A549 treated with CpdA at 1 μM for 4 hours (cell line): ENCODE results near the gene CSH2. TPM values are rescaled to one million over a fixed set of nuclear protein-coding genes. Genes with fewer than 3 reads are reported as not detected.

Source experiments
- total RNA-seq: library from RNA; stranded (reverse); fragments of 200-300 nt; extraction: Qiagen RNA extraction; gene quantifications from 5 replicates; pipeline ENCODE4 v1.2.3, GENCODE V29; 2022; ENCODE audit warnings: low read depth

The CSH2 gene
- not detected in 5 replicates for total RNA-seq

GRCh38 chr17:63873577-63873976 lies at the start of gene CSH2:
Gene CSH2, minus strand, starts transcription at chr17:63873677. Its CDS starts 63 bp downstream, at chr17:63873614.

DNA sequence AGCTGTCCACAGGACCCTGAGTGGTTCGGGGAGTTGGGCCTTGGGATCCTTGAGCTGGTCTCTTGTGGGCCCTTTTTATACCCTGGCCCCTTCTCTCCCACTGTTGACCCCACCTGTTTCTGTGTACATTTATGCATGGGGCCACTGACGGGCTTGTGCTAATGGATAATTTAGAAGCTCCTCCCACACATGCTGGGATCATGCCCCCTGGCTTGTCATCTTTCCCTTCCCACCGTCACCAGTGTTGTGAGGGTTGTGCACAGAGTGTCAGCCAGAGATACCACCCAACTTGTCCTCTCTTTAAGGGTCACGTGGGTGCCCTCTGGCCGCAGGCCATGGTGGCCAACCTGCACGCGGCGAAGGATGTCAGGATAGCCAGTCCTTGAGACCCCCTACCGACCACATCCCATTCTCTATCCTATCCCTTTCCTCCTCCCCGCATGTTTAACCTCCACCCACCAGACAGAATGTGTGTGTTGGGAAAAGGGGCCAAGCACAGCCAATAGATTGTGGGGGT lies 45.4 kb upstream of the CSH2 start, which contains the start of gene GH1:
TSS of gene GH1 (minus strand) at position 51 of the 517 bp plus-strand sequence. CDS start 63 bp downstream, outside the sequence.

DNA sequence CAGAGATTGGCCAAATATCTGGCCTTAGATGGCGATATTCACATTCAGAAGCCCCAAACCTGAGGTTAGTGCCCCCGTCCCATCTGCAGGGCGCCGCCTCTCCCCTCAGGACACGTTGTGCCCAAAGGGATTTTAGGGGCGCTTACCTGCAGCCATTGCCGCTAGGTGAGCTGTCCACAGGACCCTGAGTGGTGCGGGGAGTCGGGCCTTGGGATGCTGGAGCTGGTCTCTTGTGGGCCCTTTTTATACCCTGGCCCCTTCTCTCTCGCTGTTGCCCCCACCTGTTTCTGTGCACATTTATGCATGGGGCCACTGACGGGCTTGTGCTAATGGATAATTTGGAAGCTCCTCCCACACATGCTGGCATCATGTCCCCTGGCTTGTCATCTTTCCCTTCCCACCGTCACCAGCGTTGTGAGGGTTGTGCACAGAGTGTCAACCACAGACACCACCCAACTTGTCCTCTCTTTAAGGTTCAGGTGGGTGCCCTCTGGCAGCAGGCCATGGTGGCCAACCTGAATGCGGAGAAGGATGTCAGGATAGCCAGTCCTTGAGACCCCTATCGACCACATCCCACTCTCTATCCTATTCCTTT lies 37.7 kb upstream of the CSH2 start, which contains the start of gene CSHL1:
TSS of gene CSHL1 (minus strand) at position 218 of the 595 bp plus-strand sequence. CDS start at position 156, 62 bp downstream.

DNA sequence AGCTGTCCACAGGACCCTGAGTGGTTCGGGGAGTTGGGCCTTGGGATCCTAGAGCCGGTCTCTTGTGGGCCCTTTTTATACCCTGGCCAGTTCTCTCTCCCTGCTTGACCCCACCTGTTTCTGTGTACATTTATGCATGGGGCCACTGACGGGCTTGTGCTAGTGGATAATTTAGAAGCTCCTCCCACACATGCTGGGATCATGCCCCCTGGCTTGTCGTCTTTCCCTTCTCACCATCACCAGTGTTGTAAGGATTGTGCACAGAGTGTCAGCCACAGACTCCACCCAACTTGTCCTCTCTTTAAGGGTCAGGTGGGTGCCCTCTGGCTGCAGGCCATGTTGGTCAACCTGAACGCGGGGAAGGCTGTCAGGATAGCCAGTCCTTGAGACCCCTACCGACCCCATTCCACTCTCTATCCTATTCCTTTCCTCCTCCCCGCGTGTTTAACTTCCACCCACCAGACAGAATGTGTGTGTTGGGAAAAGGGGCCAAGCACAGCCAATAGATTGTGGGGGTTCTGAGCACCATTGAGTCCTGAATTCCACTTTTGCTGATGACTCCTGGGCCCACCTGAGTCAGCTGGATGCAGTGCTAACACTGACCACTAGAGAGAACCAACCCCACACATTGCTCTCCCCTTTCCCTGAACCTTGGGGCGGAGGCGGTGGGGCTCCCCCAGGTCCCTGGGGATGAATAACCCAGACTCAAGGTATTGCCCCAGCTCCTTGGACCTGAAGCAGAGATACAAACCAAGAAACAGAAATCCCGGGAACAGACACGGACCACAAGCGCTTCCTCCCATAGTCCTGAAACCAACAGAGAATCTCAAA lies 23.3 kb upstream of the CSH2 start, which contains the start of gene CSH1:
TSS of gene CSH1 (minus strand) at position 51 of the 831 bp plus-strand sequence. CDS start 63 bp downstream, outside the sequence.

GRCh38 chr17:63881935-63882601 lies 8.6 kb upstream of the CSH2 start, which contains the start of gene GH2:
Gene GH2, minus strand, starts transcription at chr17:63881944. Its CDS starts 143 bp downstream, at chr17:63881801.

GRCh38 chr17:63842540-63843386 lies 30.7 kb downstream of the CSH2 start, which contains the start of gene SMARCD2:
Gene SMARCD2, minus strand, starts transcription at chr17:63842685. Its CDS starts 11 bp downstream, at chr17:63842674.

GRCh38 chr17:63827002-63827800 lies 46.3 kb downstream of the CSH2 start, which contains the start of the genes FTSJ3 and PSMC5:
Gene FTSJ3, minus strand, starts transcription at chr17:63827663. Its CDS starts 761 bp downstream, at chr17:63826902.
Gene PSMC5, plus strand, starts transcription at chr17:63827431. Its CDS starts 60 bp downstream, at chr17:63827491.

Other genes starting within 250 kb of the CSH2 start
- gene LIMD2, start 173.6 kb downstream of the CSH2 start, total RNA-seq: 9.4 to 14.6 TPM (median 10.9 TPM) in 5 replicates
- gene STRADA, start 131.9 kb downstream of the CSH2 start, total RNA-seq: 25.8 to 28.1 TPM (median 25.9 TPM) in 5 replicates
- 95.5 to 152 TPM (median 102 TPM) in 5 replicates for gene CCDC47, start 100.1 kb downstream of the CSH2 start, total RNA-seq
- 83.1 to 119 TPM (median 85.6 TPM) in 5 replicates for gene DDX42, start 99.5 kb downstream of the CSH2 start, total RNA-seq
- gene PSMC5, start 46.2 kb downstream of the CSH2 start, total RNA-seq: 215 to 246 TPM (median 223 TPM) in 5 replicates
- 59.7 to 74.3 TPM (median 61.0 TPM) in 5 replicates for gene FTSJ3, start 46.0 kb downstream of the CSH2 start, total RNA-seq
- 53.0 to 66.3 TPM (median 61.3 TPM) in 5 replicates for gene SMARCD2, start 31.0 kb downstream of the CSH2 start, total RNA-seq
- gene GH2, start 8.3 kb upstream of the CSH2 start, total RNA-seq: not detected in 5 replicates
- gene CSH1, start 22.9 kb upstream of the CSH2 start, total RNA-seq: not detected in 5 replicates
- gene CSHL1, start 37.6 kb upstream of the CSH2 start, total RNA-seq: not detected in 5 replicates
- gene GH1, start 45.2 kb upstream of the CSH2 start, total RNA-seq: not detected in 5 replicates
- gene CD79B, start 58.7 kb upstream of the CSH2 start, total RNA-seq: not detected in 5 replicates
- 0.03 to 0.10 TPM (median 0.07 TPM) in 5 replicates for gene SCN4A, start 99.2 kb upstream of the CSH2 start, total RNA-seq
- gene PRR29, start 124.7 kb upstream of the CSH2 start, total RNA-seq: 0.73 to 1.3 TPM (median 0.97 TPM) in 5 replicates
- 0.07 to 0.14 TPM in 2 of 5 replicates, not detected in the others for gene ICAM2, start 147.0 kb upstream of the CSH2 start, total RNA-seq